ENCODE results near the gene STAG1. TPM values are rescaled to one million over a fixed set of nuclear protein-coding genes. Genes with fewer than 3 reads are reported as not detected.

Gene STAG1
- total and polyA plus RNA-seq, 9 of the 15 experiments (the other 6 are each of a cell fraction or from before 2014, with no cell fraction given): 2.7 to 17.7 (median 8.8) TPM

GRCh38 chr3:136577791-136578190 lies 174.4 kb downstream of the STAG1 start (continued):
- TF ChIP-seq ZNF384 (IDR thresholded peaks at IDR 0.05; ENCODE audit: low read depth, low read length): no peak
- TF ChIP-seq ZC3H8 (IDR thresholded peaks at IDR 0.05): no peak
- no peak for TF ChIP-seq ZNF212 (CRISPR knock-in tag; IDR thresholded peaks at IDR 0.05)
- TF ChIP-seq ATF7 (IDR thresholded peaks at IDR 0.05): no peak
- no peak for TF ChIP-seq SRSF3 (IDR thresholded peaks at IDR 0.05; ENCODE audit: insufficient read depth, low read length)
- TF ChIP-seq ZNF165 (CRISPR knock-in tag; IDR thresholded peaks at IDR 0.05; ENCODE audit: borderline replicate concordance): no peak
- TF ChIP-seq RCOR1 (IDR thresholded peaks at IDR 0.05; ENCODE audit: borderline replicate concordance in 1 of 2, low read depth in 2 of 2, low read length in 2 of 2): peak in 1 of 2 experiments; percentile 64; a peak in 1 of 4 replicates
- TF ChIP-seq ZNF347 (CRISPR knock-in tag; IDR thresholded peaks at IDR 0.05; ENCODE audit: low read depth): no peak
- no peak for TF ChIP-seq ZNF766 (CRISPR knock-in tag; conservative IDR thresholded peaks at IDR 0.05)
- no peak for TF ChIP-seq BACH1 (tag; IDR thresholded peaks at IDR 0.05)
- no peak for TF ChIP-seq ZNF444 (CRISPR knock-in tag; IDR thresholded peaks at IDR 0.05)
- no peak for TF ChIP-seq NR2F6 (CRISPR knock-in tag; IDR thresholded peaks at IDR 0.05)
- TF ChIP-seq ZNF551 (CRISPR knock-in tag; IDR thresholded peaks at IDR 0.05): no peak
- TF ChIP-seq ZNF3 (CRISPR knock-in tag; IDR thresholded peaks at IDR 0.05): no peak
- TF ChIP-seq ARID3A (IDR thresholded peaks at IDR 0.05; ENCODE audit: borderline replicate concordance, low read depth, low read length): no peak
- no peak for TF ChIP-seq CCAR2 (IDR thresholded peaks at IDR 0.05; ENCODE audit: low read depth, low read length)
- TF ChIP-seq ETV6 (IDR thresholded peaks at IDR 0.05; ENCODE audit: borderline replicate concordance in 1 of 2, low read depth in 2 of 2, low read length in 1 of 2): no peak
- no peak for TF ChIP-seq ETV6 (CRISPR knock-in tag; IDR thresholded peaks at IDR 0.05; ENCODE audit: borderline replicate concordance)
- no peak for TF ChIP-seq NELFE (IDR thresholded peaks at IDR 0.05; ENCODE audit: insufficient read depth, insufficient read length)
- TF ChIP-seq NFE2L1 (tag; IDR thresholded peaks at IDR 0.05; ENCODE audit: borderline replicate concordance, low read depth): no peak
- no peak for TF ChIP-seq RBM39 (optimal IDR thresholded peaks at IDR 0.05; ENCODE audit: low read depth, low read length)
- TF ChIP-seq ZNF785 (CRISPR knock-in tag; IDR thresholded peaks at IDR 0.05): no peak
- peak; percentile 65 for TF ChIP-seq EP300 (IDR thresholded peaks at IDR 0.05; ENCODE audit: low read length)
- 0 out of 4 replicates have a peak, but pooled peaks of 1 of the 2 experiments have one; percentile 30 for TF ChIP-seq TEAD1 (CRISPR knock-in tag; IDR thresholded peaks at IDR 0.05)
- no peak for TF ChIP-seq GTF2F1 (IDR thresholded peaks at IDR 0.05; ENCODE audit: low read depth, low read length)
- no peak for TF ChIP-seq DDX20 (tag; IDR thresholded peaks at IDR 0.05; ENCODE audit: low read depth)
- no peak for TF ChIP-seq DMBX1 (CRISPR knock-in tag; IDR thresholded peaks at IDR 0.05; ENCODE audit: borderline replicate concordance)
- TF ChIP-seq XRCC5 (IDR thresholded peaks at IDR 0.05; ENCODE audit: low read depth, low read length): no peak
- peak in 1 of 2 experiments; percentile 53; a peak in 1 of 4 replicates for TF ChIP-seq ARNT (IDR thresholded peaks at IDR 0.05)
- peak; percentile 58 to 77 for TF ChIP-seq TRIM24 (IDR thresholded peaks at IDR 0.05)
- no peak for TF ChIP-seq NFYB (IDR thresholded peaks at IDR 0.05; ENCODE audit: extremely low read depth, insufficient read length)
- no peak for TF ChIP-seq POLR3A (IDR thresholded peaks at IDR 0.05; ENCODE audit: borderline replicate concordance, extremely low read depth, insufficient read depth, insufficient read length)
- no peak for TF ChIP-seq KAT2B (IDR thresholded peaks at IDR 0.05; ENCODE audit: low read depth, low read length)

Data from K562 (cell line).